ENCODE data around the gene USP37.

DNA sequence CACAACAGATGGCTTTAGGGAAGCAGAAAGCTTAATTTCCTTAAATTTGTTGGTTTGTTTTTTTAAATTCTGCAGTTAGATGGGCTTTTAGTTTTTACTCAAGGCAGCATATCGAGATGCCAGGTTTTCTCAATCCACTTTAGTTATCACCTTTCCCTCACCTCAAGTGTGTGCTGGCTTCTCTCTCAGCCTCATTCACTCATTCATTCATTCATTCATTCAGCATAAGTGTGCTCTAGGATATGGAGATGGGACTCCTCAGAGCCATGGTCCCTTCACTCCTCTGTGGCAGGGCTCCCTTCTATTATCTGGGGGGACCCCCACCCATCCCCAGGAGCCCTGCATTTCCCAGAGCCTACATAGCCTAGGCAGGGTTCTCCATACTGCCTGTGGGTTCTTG is 130.2 kb downstream of the USP37 start:
- TF ChIP-seq POLR2A (IDR thresholded peaks at IDR 0.05; ENCODE audit: low read depth, low read length) (no peak), CEBPB (IDR thresholded peaks at IDR 0.05; ENCODE audit: low read depth, low read length) (no peak), MAFK (IDR thresholded peaks at IDR 0.05; ENCODE audit: low read depth, low read length) (no peak), RAD21 (IDR thresholded peaks at IDR 0.05; ENCODE audit: low read length) (no peak), BHLHE40 (IDR thresholded peaks at IDR 0.05; ENCODE audit: low read depth, low read length) (no peak), RCOR1 (IDR thresholded peaks at IDR 0.05; ENCODE audit: insufficient replicate concordance, low read length) (no peak), SMC3 (IDR thresholded peaks at IDR 0.05; ENCODE audit: low read depth, low read length) (no peak), ELK1 (IDR thresholded peaks at IDR 0.05; ENCODE audit: borderline replicate concordance, low read depth, low read length) (no peak), CHD1 (IDR thresholded peaks at IDR 0.05; ENCODE audit: low read depth, low read length) (no peak), USF2 (IDR thresholded peaks at IDR 0.05; ENCODE audit: low read depth, low read length) (no peak), MAZ (IDR thresholded peaks at IDR 0.05; ENCODE audit: borderline replicate concordance, low read depth, low read length) (no peak), MXI1 (IDR thresholded peaks at IDR 0.05; ENCODE audit: borderline replicate concordance, low read depth, low read length) (no peak), RFX5 (IDR thresholded peaks at IDR 0.05; ENCODE audit: low read depth, low read length) (no peak)
- TF ChIP-seq, protein P1, sequence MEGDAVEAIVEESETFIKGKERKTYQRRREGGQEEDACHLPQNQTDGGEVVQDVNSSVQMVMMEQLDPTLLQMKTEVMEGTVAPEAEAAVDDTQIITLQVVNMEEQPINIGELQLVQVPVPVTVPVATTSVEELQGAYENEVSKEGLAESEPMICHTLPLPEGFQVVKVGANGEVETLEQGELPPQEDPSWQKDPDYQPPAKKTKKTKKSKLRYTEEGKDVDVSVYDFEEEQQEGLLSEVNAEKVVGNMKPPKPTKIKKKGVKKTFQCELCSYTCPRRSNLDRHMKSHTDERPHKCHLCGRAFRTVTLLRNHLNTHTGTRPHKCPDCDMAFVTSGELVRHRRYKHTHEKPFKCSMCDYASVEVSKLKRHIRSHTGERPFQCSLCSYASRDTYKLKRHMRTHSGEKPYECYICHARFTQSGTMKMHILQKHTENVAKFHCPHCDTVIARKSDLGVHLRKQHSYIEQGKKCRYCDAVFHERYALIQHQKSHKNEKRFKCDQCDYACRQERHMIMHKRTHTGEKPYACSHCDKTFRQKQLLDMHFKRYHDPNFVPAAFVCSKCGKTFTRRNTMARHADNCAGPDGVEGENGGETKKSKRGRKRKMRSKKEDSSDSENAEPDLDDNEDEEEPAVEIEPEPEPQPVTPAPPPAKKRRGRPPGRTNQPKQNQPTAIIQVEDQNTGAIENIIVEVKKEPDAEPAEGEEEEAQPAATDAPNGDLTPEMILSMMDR (conservative IDR thresholded peaks at IDR 0.05; ENCODE audit: low read depth, low read length) = no peak

All from IMR-90 (cell line).